GM18951 (cell line): ENCODE results near the gene KLHL6.
"Not testable (repeated sequence)": the region's sequence is repeated elsewhere in the genome, so short reads cannot be mapped to it uniquely, and the experiment has no call there.

Experiments
- POLR2A ChIP-seq: IDR thresholded peaks from 4 replicates; pipeline ENCODE4 v1.6.1; 2011; ENCODE audit warnings: mild to moderate bottlenecking; ENCODE audit not compliant: insufficient read length, insufficient read depth; ENCODE audit errors: extremely low read depth
- in situ Hi-C: fragments of 300-500 bp; cut with MboI; formaldehyde crosslinking; loops from one replicate; pipeline ENCODE4 v1.12.0; 2022; ENCODE audit warnings: low sequenced_read_pairs, mixed read lengths, inconsistent platforms; ENCODE audit not compliant: unreplicated experiment

The KLHL6 gene

GRCh38 chr3:183515968-183516851 lies 39.3 kb downstream of the KLHL6 start:
- in situ Hi-C loops: no loop called here
- TF ChIP-seq POLR2A: no peak

GRCh38 chr3:183514021-183514420 lies 41.5 kb downstream of the KLHL6 start:
- TF ChIP-seq POLR2A: no peak
- in situ Hi-C loops: no loop called here

GRCh38 chr3:183513046-183513706 lies 42.3 kb downstream of the KLHL6 start:
- no peak for TF ChIP-seq POLR2A
- in situ Hi-C loops: no loop called here

GRCh38 chr3:183511286-183512131 lies 44.0 kb downstream of the KLHL6 start:
- in situ Hi-C loops: not testable (repeated sequence)

GRCh38 chr3:183508821-183509220 lies 46.7 kb downstream of the KLHL6 start:
- no peak for TF ChIP-seq POLR2A
- in situ Hi-C loops: no loop called here

GRCh38 chr3:183507551-183507950 lies 48.0 kb downstream of the KLHL6 start:
- in situ Hi-C loops: no loop called here
- TF ChIP-seq POLR2A: no peak

GRCh38 chr3:183506674-183507320 lies 48.7 kb downstream of the KLHL6 start:
- in situ Hi-C loops: no loop called here
- TF ChIP-seq POLR2A: no peak

- in situ Hi-C loops: no loop called here
- TF ChIP-seq POLR2A: no peak
Observed at GRCh38 chr3:183504597-183504996, 50.9 kb downstream of the KLHL6 start.

- in situ Hi-C loops: no loop called here
- TF ChIP-seq POLR2A: no peak
Observed at GRCh38 chr3:183503746-183504145, 51.8 kb downstream of the KLHL6 start.

GRCh38 chr3:183502237-183503181 lies 53.0 kb downstream of the KLHL6 start:
- no peak for TF ChIP-seq POLR2A
- in situ Hi-C loops: no loop called here

- TF ChIP-seq POLR2A: no peak
- in situ Hi-C loops: no loop called here
Observed at GRCh38 chr3:183500981-183501704, 54.4 kb downstream of the KLHL6 start.
